ENCODE measurements around the gene ZNF280A. TPM values are rescaled to one million over a fixed set of nuclear protein-coding genes. Genes with fewer than 3 reads are reported as not detected.
"Not testable (repeated sequence)": the region's sequence is repeated elsewhere in the genome, so short reads cannot be mapped to it uniquely, and the experiment has no call there.

Gene ZNF280A
- total and polyA plus RNA-seq, 12 donors = 0.06 to 5.5 (median 1.6) TPM

GRCh38 chr22:22474733-22475132, 45.3 kb downstream of the ZNF280A start:
- Histone ChIP-seq H3K4me3 (no peak overlapping the region), H3K4me1 (replicated peaks in 1 of 2) (no peaks in the 10 kb centered on the region), H3K36me3 (replicated peaks in 1 of 2) (no peaks in the 10 kb centered on the region), H3K9me3 (replicated peaks in 1 of 3) (no peaks in the 10 kb centered on the region), H3K27ac (no peak overlapping the region), H3K27me3 (no peaks in the 10 kb centered on the region)
- DNase-seq = no peak
- WGBS, 4 donors = 76 to 93% (median 81%) methylated on average over 2 of the region's 2 CpGs
- TF ChIP-seq POLR2A (IDR thresholded peaks at IDR 0.05) = no peak
- intact Hi-C loops (cut with DNase I) = no loop called here

- not testable (repeated sequence) for H3K36me3 ChIP-seq (replicated peaks in 1 of 2)
- 88 to 97% (median 93%) methylated on average over 5 of the region's 5 CpGs for WGBS, 4 donors
Measured at GRCh38 chr22:22471104-22471503, 49.0 kb downstream of the ZNF280A start.

GRCh38 chr22:22469527-22469926, 50.5 kb downstream of the ZNF280A start:
- DNase-seq = no peak
- no peak for TF ChIP-seq POLR2A (IDR thresholded peaks at IDR 0.05)
- TF ChIP-seq CTCF (IDR thresholded peaks at IDR 0.05) = no peak

More at GRCh38 chr22:22471104-22471503, 49.0 kb downstream of the ZNF280A start:
- DNase-seq; intact Hi-C loops (cut with DNase I); H3K27me3 ChIP-seq; H3K4me1 ChIP-seq (replicated peaks in 1 of 2); H3K4me3 ChIP-seq; H3K9me3 ChIP-seq (replicated peaks in 1 of 3); H3K27ac ChIP-seq: not testable (repeated sequence)

GRCh38 chr22:22468794-22469469, 51.1 kb downstream of the ZNF280A start:
- not testable (repeated sequence) for H3K27ac ChIP-seq; DNase-seq; H3K9me3 ChIP-seq (replicated peaks in 1 of 3); H3K4me1 ChIP-seq (replicated peaks in 1 of 2); H3K36me3 ChIP-seq (replicated peaks in 1 of 2); H3K27me3 ChIP-seq; H3K4me3 ChIP-seq
- WGBS, 4 donors = 87 to 89% (median 88%) methylated on average over 11 of the region's 11 CpGs
- intact Hi-C loops (cut with DNase I) = loop anchor here in 1 of 2 donors (10.0 kb wide), 2 partner anchors 106 to 216 kb away; no protein-coding TSS in a partner anchor

More at GRCh38 chr22:22469527-22469926, 50.5 kb downstream of the ZNF280A start:
- intact Hi-C loops (cut with DNase I) = loop anchor here in 1 of 2 donors (10.0 kb wide), 2 partner anchors 105 to 215 kb away; no protein-coding TSS in a partner anchor
- H3K4me1 ChIP-seq (replicated peaks in 1 of 2) = no peaks in the 10 kb centered on the region
- WGBS, 4 donors = 62 to 72% (median 63%) methylated on average over 2 of the region's 2 CpGs
- H3K4me3 ChIP-seq = no peak overlapping the region
- no peaks in the 10 kb centered on the region for H3K36me3 ChIP-seq (replicated peaks in 1 of 2)
- peaks cover 4% of the 10 kb centered on the region for H3K27me3 ChIP-seq
- no peaks in the 10 kb centered on the region for H3K9me3 ChIP-seq (replicated peaks in 1 of 3)
- no peak overlapping the region for H3K27ac ChIP-seq

- Histone ChIP-seq H3K9me3 (replicated peaks in 1 of 3) (no peaks in the 10 kb centered on the region), H3K27ac (no peak overlapping the region), H3K4me1 (replicated peaks in 1 of 2) (no peaks in the 10 kb centered on the region), H3K4me3 (no peak overlapping the region), H3K27me3 (peaks cover 7% of the 10 kb centered on the region), H3K36me3 (replicated peaks in 1 of 2) (no peaks in the 10 kb centered on the region)
- no peak for DNase-seq
- intact Hi-C loops (cut with DNase I) = loop anchor here in 1 of 2 donors (10.0 kb wide), 2 partner anchors 108 to 218 kb away; no protein-coding TSS in a partner anchor
- TF ChIP-seq POLR2A (IDR thresholded peaks at IDR 0.05) (no peak), CTCF (IDR thresholded peaks at IDR 0.05) (no peak)
- 75 to 95% (median 82%) methylated on average over 1 of the region's 1 CpG for WGBS, 4 donors
Measured at GRCh38 chr22:22467112-22467511, 53.0 kb downstream of the ZNF280A start.

Data from adrenal gland (tissue), 12 donors.